Activated naive CD8-positive, alpha-beta T cell treated with anti-CD3 and anti-CD28 coated beads, Interleukin-2, amount 50 U/mL, for 16 hours (primary cell): ENCODE results near the gene GNG12.

ENCODE experiments used
- DNase-seq: peaks from one replicate; pipeline ENCODE4 v3.0.0-alpha.2; 2020; ENCODE audit warnings: low read depth, low spot score

Gene GNG12

GRCh38 chr1:67815303-67816094 is 17.8 kb downstream of the GNG12 start:
- no peak for DNase-seq

GRCh38 chr1:67814121-67814772 is 19.0 kb downstream of the GNG12 start:
- no peak for DNase-seq

- no peak for DNase-seq
These were observed 21.0 kb downstream of the GNG12 start for GRCh38 chr1:67812226-67812625.

- no peak for DNase-seq
These were observed 21.5 kb downstream of the GNG12 start for GRCh38 chr1:67811781-67812180.

GRCh38 chr1:67809887-67810286 is 23.4 kb downstream of the GNG12 start:
- no peak for DNase-seq

GRCh38 chr1:67807282-67807681 is 26.0 kb downstream of the GNG12 start:
- no peak for DNase-seq

- no peak for DNase-seq
These were observed 28.6 kb downstream of the GNG12 start for GRCh38 chr1:67804710-67805109.

GRCh38 chr1:67803380-67804279 is 29.6 kb downstream of the GNG12 start:
- no peak for DNase-seq

GRCh38 chr1:67802565-67802964 is 30.7 kb downstream of the GNG12 start:
- DNase-seq = no peak

GRCh38 chr1:67801903-67802302 is 31.4 kb downstream of the GNG12 start:
- DNase-seq = no peak

GRCh38 chr1:67795179-67795912 is 37.9 kb downstream of the GNG12 start:
- no peak for DNase-seq

GRCh38 chr1:67793562-67793961 is 39.7 kb downstream of the GNG12 start:
- no peak for DNase-seq

- DNase-seq = no peak
These were observed 40.4 kb downstream of the GNG12 start for GRCh38 chr1:67792741-67793458.

GRCh38 chr1:67792103-67792502 is 41.2 kb downstream of the GNG12 start:
- DNase-seq = no peak

- no peak for DNase-seq
These were observed 41.6 kb downstream of the GNG12 start for GRCh38 chr1:67791686-67792085.

GRCh38 chr1:67791261-67791660 is 42.0 kb downstream of the GNG12 start:
- DNase-seq = no peak

- DNase-seq = no peak
These were observed 43.0 kb downstream of the GNG12 start for GRCh38 chr1:67790201-67790692.

- DNase-seq = no peak
These were observed 43.7 kb downstream of the GNG12 start for GRCh38 chr1:67789551-67789950.

- no peak for DNase-seq
These were observed 44.4 kb downstream of the GNG12 start for GRCh38 chr1:67788904-67789303.

- no peak for DNase-seq
These were observed 45.0 kb downstream of the GNG12 start for GRCh38 chr1:67788238-67788790.
